Suprapubic skin (tissue), 3 donors: ENCODE results near the gene TMEM163.

Source experiments
- POLR2A ChIP-seq, 2 donors: fragments of 450-650 bp; IDR thresholded peaks; one replicate each; pipeline ENCODE4 v1.6.1; 2017; ENCODE audit warnings: antibody characterized with exemption in 2 of 2, mild to moderate bottlenecking in 2 of 2, moderate library complexity in 2 of 2
- TF ChIP-seq, protein P1 (sequence below), 2 donors: fragments of 200-600 bp in 1 of 2; fragments of 450-650 bp in 1 of 2; sonication (generic) in 1 of 2; IDR thresholded peaks; one replicate each; pipeline ENCODE4 v1.5.1; 2016 to 2019; ENCODE audit warnings: antibody characterized with exemption in 2 of 2, mild to moderate bottlenecking in 1 of 2, moderate library complexity in 1 of 2

DNA sequence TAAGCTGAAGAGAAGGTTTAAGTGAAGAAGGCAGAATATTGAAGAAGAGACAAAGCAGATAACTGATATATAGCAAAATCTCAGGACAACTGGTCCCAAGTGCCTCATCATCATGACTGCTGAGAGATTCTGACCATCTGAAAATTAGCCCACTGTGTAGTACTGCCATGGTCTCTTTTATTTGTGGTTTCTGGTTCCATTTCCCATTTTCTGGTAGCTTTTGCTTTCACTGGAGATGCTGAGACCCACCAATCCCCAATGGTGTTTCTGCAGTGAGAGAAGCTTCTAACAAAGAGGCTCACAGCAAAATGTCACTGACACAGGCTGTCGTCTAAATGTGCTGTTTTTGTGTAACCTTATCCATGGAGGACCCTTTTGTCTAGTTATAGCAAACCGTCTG is 79.5 kb downstream of the TMEM163 start:
- TF ChIP-seq, protein P1, sequence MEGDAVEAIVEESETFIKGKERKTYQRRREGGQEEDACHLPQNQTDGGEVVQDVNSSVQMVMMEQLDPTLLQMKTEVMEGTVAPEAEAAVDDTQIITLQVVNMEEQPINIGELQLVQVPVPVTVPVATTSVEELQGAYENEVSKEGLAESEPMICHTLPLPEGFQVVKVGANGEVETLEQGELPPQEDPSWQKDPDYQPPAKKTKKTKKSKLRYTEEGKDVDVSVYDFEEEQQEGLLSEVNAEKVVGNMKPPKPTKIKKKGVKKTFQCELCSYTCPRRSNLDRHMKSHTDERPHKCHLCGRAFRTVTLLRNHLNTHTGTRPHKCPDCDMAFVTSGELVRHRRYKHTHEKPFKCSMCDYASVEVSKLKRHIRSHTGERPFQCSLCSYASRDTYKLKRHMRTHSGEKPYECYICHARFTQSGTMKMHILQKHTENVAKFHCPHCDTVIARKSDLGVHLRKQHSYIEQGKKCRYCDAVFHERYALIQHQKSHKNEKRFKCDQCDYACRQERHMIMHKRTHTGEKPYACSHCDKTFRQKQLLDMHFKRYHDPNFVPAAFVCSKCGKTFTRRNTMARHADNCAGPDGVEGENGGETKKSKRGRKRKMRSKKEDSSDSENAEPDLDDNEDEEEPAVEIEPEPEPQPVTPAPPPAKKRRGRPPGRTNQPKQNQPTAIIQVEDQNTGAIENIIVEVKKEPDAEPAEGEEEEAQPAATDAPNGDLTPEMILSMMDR (IDR thresholded peaks at IDR 0.05): no peak
- TF ChIP-seq POLR2A (IDR thresholded peaks at IDR 0.05): no peak
